A673 (cell line): ENCODE results near the gene MFN2.

Experiments
- CTCF ChIP-seq: fragments of 300-800, 200-600 bp; sonication (generic); conservative IDR thresholded peaks from 2 replicates; pipeline ENCODE4 v1.5.1; 2017; ENCODE audit warnings: low read depth, mild to moderate bottlenecking, antibody characterized with exemption, low read length, moderate library complexity, mixed read lengths
- EZH2 ChIP-seq: fragments of 200-600 bp; sonication (generic); IDR thresholded peaks from 2 replicates; pipeline ENCODE4 v1.6.1; 2017; ENCODE audit warnings: borderline replicate concordance, low read depth, mild to moderate bottlenecking, mixed read lengths, antibody characterized with exemption, low read length; ENCODE audit not compliant: poor library complexity, severe bottlenecking

DNA sequence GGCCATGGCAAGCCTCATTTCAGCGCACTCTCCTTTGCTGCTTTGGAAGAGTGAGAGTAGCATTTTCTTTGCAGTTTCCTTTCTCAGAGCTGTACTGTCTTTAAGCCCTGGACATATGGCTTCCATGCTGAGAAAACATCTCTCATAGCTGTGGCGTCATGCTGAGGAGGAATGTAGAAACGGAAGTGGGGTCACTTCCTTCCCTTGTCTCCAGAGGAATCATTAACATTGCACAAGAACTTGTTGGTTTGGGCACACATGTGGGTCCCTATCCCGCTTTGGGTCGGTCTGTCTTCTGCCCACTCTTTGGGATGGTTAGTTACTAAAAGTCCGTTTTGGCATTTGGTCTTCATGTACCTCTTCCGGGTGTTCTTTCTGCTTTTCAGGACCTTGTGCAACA, 5.6 kb downstream of the MFN2 start:
- TF ChIP-seq EZH2: no peak
- TF ChIP-seq CTCF: no peak
